Measurements from ENCODE around the gene EID3. TPM values are rescaled to one million over a fixed set of nuclear protein-coding genes. Genes with fewer than 3 reads are reported as not detected.

Gene EID3
- total and polyA plus RNA-seq, 2 experiments from 2014 or later = 3.3 to 3.4 TPM

GRCh38 chr12:104348994-104349494 is 45.5 kb downstream of the EID3 start:
- H3F3A ChIP-seq (replicated peaks; ENCODE audit: low read depth) = no peaks in the 10 kb centered on the region
- H2AFZ ChIP-seq = no peak overlapping the region
- peaks cover 39% of the 10 kb centered on the region for H3K36me3 Mint-ChIP-seq (ENCODE audit: low read depth)
- no peak overlapping the region for H3K4me3 Mint-ChIP-seq
- no peak overlapping the region for H3K4me3 ChIP-seq
- peaks cover 4% of the 10 kb centered on the region for H3K27me3 Mint-ChIP-seq (ENCODE audit: insufficient read depth, low read depth, poor library complexity)
- no peaks in the 10 kb centered on the region for H3K27me3 ChIP-seq (ENCODE audit: insufficient read depth)
- TF ChIP-seq ETS1 (IDR thresholded peaks at IDR 0.05) = no peak
- no peak for TF ChIP-seq EZH2 (IDR thresholded peaks at IDR 0.05; ENCODE audit: low read depth, unreplicated experiment)
- TF ChIP-seq CREB1 (CRISPR knock-in tag; IDR thresholded peaks at IDR 0.05; ENCODE audit: low read depth) = no peak
- TF ChIP-seq STAT1 (IDR thresholded peaks at IDR 0.05; ENCODE audit: unreplicated experiment) = no peak
- no peak for TF ChIP-seq JUNB (IDR thresholded peaks at IDR 0.05; ENCODE audit: unreplicated experiment)
- no peak for TF ChIP-seq NANOG (IDR thresholded peaks at IDR 0.05; ENCODE audit: borderline replicate concordance)
- no peak for TF ChIP-seq ZNF114 (CRISPR knock-in tag; IDR thresholded peaks at IDR 0.05)
- no peak for TF ChIP-seq REST (IDR thresholded peaks at IDR 0.05; ENCODE audit: unreplicated experiment)
- peaks cover 15% of the 10 kb centered on the region; the same call in 1 of the 2 replicates for H3K36me3 ChIP-seq (ENCODE audit: insufficient read depth)
- H3K4me1 ChIP-seq (ENCODE audit: insufficient read depth) = peaks cover 35% of the 10 kb centered on the region
- no peak overlapping the region for H3K27ac ChIP-seq (ENCODE audit: low read depth)
- DNase-seq (ENCODE audit: low spot score) (no peak), ATAC-seq (no peak)
- no peaks in the 10 kb centered on the region for H3K9me3 Mint-ChIP-seq
- H4K20me1 ChIP-seq (replicated peaks; ENCODE audit: insufficient read depth) = peaks cover 12% of the 10 kb centered on the region
- peak overlapping the region; percentile 18; the same call in 1 of the 2 replicates for H3K27ac Mint-ChIP-seq
- H3K4me2 ChIP-seq = no peak overlapping the region
- no peaks in the 10 kb centered on the region for H3K9me2 ChIP-seq (ENCODE audit: insufficient read depth)
- H3K79me2 ChIP-seq (replicated peaks; ENCODE audit: insufficient read depth) = peaks cover 6% of the 10 kb centered on the region
- H3K4me1 Mint-ChIP-seq = peaks cover 34% of the 10 kb centered on the region

GRCh38 chr12:104350211-104351056 is 46.9 kb downstream of the EID3 start:
- Histone ChIP-seq H3K36me3 (ENCODE audit: insufficient read depth) (peaks cover 15% of the 10 kb centered on the region; the same call in 1 of the 2 replicates), H3K4me2 (peak overlapping the region; percentile 40)
- TF ChIP-seq ZNF114 (CRISPR knock-in tag; IDR thresholded peaks at IDR 0.05) (no peak), EZH2phosphoT487 (IDR thresholded peaks at IDR 0.05; ENCODE audit: unreplicated experiment) (no peak), ZNF462 (CRISPR knock-in tag; IDR thresholded peaks at IDR 0.05) (no peak)

More at GRCh38 chr12:104350211-104351056, 46.9 kb downstream of the EID3 start:
- Histone ChIP-seq H2AFZ (no peak overlapping the region), H3K4me3 (no peak overlapping the region), H3F3A (replicated peaks; ENCODE audit: low read depth) (no peaks in the 10 kb centered on the region), H3K27me3 (ENCODE audit: insufficient read depth) (no peaks in the 10 kb centered on the region), H4K20me1 (replicated peaks; ENCODE audit: insufficient read depth) (peaks cover 9% of the 10 kb centered on the region), H3K9me2 (ENCODE audit: insufficient read depth) (no peaks in the 10 kb centered on the region), H3K27ac (ENCODE audit: low read depth) (peak overlapping the region; percentile 29; the same call in 1 of the 2 replicates), H3K79me2 (replicated peaks; ENCODE audit: insufficient read depth) (peaks cover 6% of the 10 kb centered on the region), H3K4me1 (ENCODE audit: insufficient read depth) (peaks cover 35% of the 10 kb centered on the region)
- Mint-ChIP-seq H3K27me3 (ENCODE audit: insufficient read depth, low read depth, poor library complexity) (peaks cover 6% of the 10 kb centered on the region), H3K9me3 (no peaks in the 10 kb centered on the region), H3K27ac (peak overlapping the region; percentile 87), H3K4me1 (peaks cover 32% of the 10 kb centered on the region), H3K4me3 (no peak overlapping the region; the same call in 2 of the 3 replicates), H3K36me3 (ENCODE audit: low read depth) (peaks cover 43% of the 10 kb centered on the region)
- ATAC-seq = no peak
- DNase-seq (ENCODE audit: low spot score) = no peak

Data from GM23338 (cell line).